Measurements from ENCODE around the gene METTL9. TPM values are rescaled to one million over a fixed set of nuclear protein-coding genes. Genes with fewer than 3 reads are reported as not detected.
"Not testable (repeated sequence)": the region's sequence is repeated elsewhere in the genome, so short reads cannot be mapped to it uniquely, and the experiment has no call there.

METTL9 gene
- total and polyA plus RNA-seq, 4 donors, result 50.0 to 98.2 (median 61.3) TPM

- H3K4me1 ChIP-seq (ENCODE audit: control insufficient read depth in 1 of 2, insufficient read depth in 2 of 2, low read length in 2 of 2), result not testable (repeated sequence)
- intact Hi-C loops (cut with DNase I), result loop anchor here (10.0 kb wide), 2 partner anchors 55 to 65 kb away; no protein-coding TSS in a partner anchor
Observed at GRCh38 chr16:21649826-21650406, 50.5 kb downstream of the METTL9 start.

DNA sequence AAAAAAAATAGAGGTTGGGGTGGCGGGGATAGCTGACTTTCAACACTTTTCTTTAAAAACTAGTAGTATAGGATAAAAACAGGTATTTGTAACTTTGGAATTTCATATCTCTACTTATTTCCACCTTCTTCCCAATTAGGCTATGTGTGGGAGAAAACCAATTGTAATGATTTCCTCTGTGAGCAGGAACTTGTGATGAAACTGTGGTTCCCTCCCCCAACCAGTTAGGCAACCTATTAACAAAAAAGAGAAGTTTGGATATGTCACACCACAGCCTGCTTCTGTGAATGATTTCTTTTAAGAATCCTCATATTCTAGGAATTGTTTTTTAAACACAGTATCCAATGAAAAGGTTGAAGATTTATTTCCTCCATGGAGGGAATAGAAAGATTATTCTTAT lies 51.1 kb downstream of the METTL9 start:
- intact Hi-C loops (cut with DNase I), result loop anchor here in 1 of 2 donors (10.0 kb wide), 1 partner anchor 54 kb away; no protein-coding TSS in a partner anchor
- H3K36me3 ChIP-seq (ENCODE audit: control insufficient read depth in 1 of 2, insufficient read depth in 2 of 2, low read length in 1 of 2), result peaks cover 0 to 2% of the 10 kb centered on the region in 2 donors
- 94 to 100% methylated on average over 1 of the region's 1 CpG for WGBS, 2 donors
- no peak overlapping the region for H3K4me3 ChIP-seq (ENCODE audit: low read length in 2 of 2)
- DNase-seq (no peak), ATAC-seq (ENCODE audit: low FRiP score) (no peak)
- no peak overlapping the region for H3K27ac ChIP-seq (ENCODE audit: low read depth in 1 of 2, low read length in 2 of 2)
- no peaks in the 10 kb centered on the region for H3K4me1 ChIP-seq (ENCODE audit: control insufficient read depth in 1 of 2, insufficient read depth in 2 of 2, low read length in 2 of 2)
- H3K27me3 ChIP-seq (ENCODE audit: control insufficient read depth in 1 of 2, insufficient read depth in 2 of 2, low read length in 1 of 2), result no peaks in the 10 kb centered on the region
- H3K9me3 ChIP-seq (ENCODE audit: control insufficient read depth, low read length), result no peaks in the 10 kb centered on the region

More at GRCh38 chr16:21649826-21650406, 50.5 kb downstream of the METTL9 start:
- not testable (repeated sequence) for H3K27me3 ChIP-seq (ENCODE audit: control insufficient read depth in 1 of 2, insufficient read depth in 2 of 2, low read length in 1 of 2); ATAC-seq (ENCODE audit: low FRiP score); H3K36me3 ChIP-seq (ENCODE audit: control insufficient read depth in 1 of 2, insufficient read depth in 2 of 2, low read length in 1 of 2); H3K4me3 ChIP-seq (ENCODE audit: low read length in 2 of 2); H3K27ac ChIP-seq (ENCODE audit: low read depth in 1 of 2, low read length in 2 of 2); DNase-seq; H3K9me3 ChIP-seq (ENCODE audit: control insufficient read depth, low read length)
- 92 to 94% methylated on average over 12 of the region's 12 CpGs for WGBS, 2 donors

DNA sequence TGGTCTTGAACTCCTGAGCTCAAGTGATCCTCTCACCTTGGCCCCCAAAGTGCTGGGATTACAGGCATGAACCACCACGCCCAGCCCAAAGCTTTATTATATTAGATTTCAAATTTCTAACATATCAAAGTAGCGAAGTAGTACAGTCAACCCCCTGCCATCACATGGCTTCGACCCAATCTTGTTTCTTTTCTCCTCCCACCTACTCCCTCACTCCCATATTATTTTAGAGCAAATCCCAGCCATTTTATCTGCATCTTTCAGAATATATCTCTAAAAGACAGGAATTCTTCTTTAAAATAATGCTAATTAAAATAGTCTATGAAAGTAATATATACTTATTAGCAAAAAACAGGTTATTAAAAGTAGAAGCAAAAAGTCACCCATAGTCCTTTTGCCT lies 52.1 kb downstream of the METTL9 start:
- DNase-seq (no peak), ATAC-seq (ENCODE audit: low FRiP score) (no peak)
- intact Hi-C loops (cut with DNase I), result loop anchor here in 1 of 2 donors (10.0 kb wide), 1 partner anchor 53 kb away; no protein-coding TSS in a partner anchor
- H3K4me3 ChIP-seq (ENCODE audit: low read length in 2 of 2), result no peak overlapping the region
- no peaks in the 10 kb centered on the region for H3K27me3 ChIP-seq (ENCODE audit: control insufficient read depth in 1 of 2, insufficient read depth in 2 of 2, low read length in 1 of 2)
- peaks cover 0 to 2% of the 10 kb centered on the region in 2 donors for H3K36me3 ChIP-seq (ENCODE audit: control insufficient read depth in 1 of 2, insufficient read depth in 2 of 2, low read length in 1 of 2)
- H3K9me3 ChIP-seq (ENCODE audit: control insufficient read depth, low read length), result no peaks in the 10 kb centered on the region
- H3K4me1 ChIP-seq (ENCODE audit: control insufficient read depth in 1 of 2, insufficient read depth in 2 of 2, low read length in 2 of 2), result no peaks in the 10 kb centered on the region
- no peak overlapping the region for H3K27ac ChIP-seq (ENCODE audit: low read depth in 1 of 2, low read length in 2 of 2)
- 84% methylated on average over 3 of the region's 3 CpGs for WGBS, 2 donors

DNA sequence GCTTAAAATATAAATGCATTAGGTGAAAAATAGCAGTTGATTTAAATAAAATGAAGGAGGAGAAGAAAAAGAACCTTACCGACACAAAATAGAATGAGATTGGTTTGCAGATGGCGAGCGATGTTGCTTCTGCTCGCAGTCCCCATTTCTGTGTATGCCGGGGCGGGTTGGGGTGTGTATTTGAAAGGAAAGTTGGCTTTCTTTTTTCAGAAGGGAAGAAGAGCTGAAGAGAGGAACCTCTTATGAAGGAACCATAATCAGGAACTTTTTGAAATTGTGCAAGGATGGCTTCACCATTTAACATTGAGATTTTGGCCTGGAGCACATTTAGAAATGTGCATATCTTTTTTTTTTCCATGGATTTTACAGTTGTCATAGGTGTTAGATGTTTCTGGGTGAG lies 53.1 kb downstream of the METTL9 start, which contains the start of gene IGSF6:
Gene IGSF6 (minus strand): TSS at position 156 of the 400 bp plus-strand sequence. CDS start 10 bp downstream, at position 146.
- Histone ChIP-seq H3K9me3 (ENCODE audit: control insufficient read depth, low read length) (no peaks in the 10 kb centered on the region), H3K4me1 (ENCODE audit: control insufficient read depth in 1 of 2, insufficient read depth in 2 of 2, low read length in 2 of 2) (no peaks in the 10 kb centered on the region), H3K27me3 (ENCODE audit: control insufficient read depth in 1 of 2, insufficient read depth in 2 of 2, low read length in 1 of 2) (no peaks in the 10 kb centered on the region), H3K36me3 (ENCODE audit: control insufficient read depth in 1 of 2, insufficient read depth in 2 of 2, low read length in 1 of 2) (peaks cover 0 to 2% of the 10 kb centered on the region in 2 donors), H3K27ac (ENCODE audit: low read depth in 1 of 2, low read length in 2 of 2) (no peak within 1 kb of the TSS), H3K4me3 (ENCODE audit: low read length in 2 of 2) (no peak within 1 kb of the TSS)
- intact Hi-C loops (cut with DNase I), result loop anchor here in 1 of 2 donors (10.0 kb wide), 1 partner anchor 52 kb away; no protein-coding TSS in a partner anchor
- DNase-seq, result no peak
- ATAC-seq (ENCODE audit: low FRiP score), result no peak
- WGBS, 2 donors, result 91 to 95% methylated on average over 6 of the region's 6 CpGs

DNA sequence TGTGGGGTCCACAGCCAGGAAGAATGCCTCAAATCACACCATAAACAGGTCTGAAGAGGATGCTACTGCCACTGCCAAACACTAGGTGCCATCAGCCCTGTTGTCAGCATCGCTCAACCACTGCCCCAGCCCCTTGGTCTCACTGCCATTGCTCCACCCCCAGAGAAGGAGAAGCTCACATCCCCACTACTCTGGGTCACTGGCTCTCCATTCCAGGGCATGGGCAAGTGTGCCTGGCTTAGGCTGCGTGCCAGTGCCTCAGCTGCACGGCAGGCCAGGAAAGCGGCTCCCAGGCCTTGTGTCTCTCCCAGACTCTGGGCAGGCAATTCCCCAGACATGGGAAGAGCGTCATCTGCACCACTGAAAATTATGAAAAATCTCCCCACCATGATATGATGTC lies 54.2 kb downstream of the METTL9 start:
- H3K4me3 ChIP-seq (ENCODE audit: low read length in 2 of 2), result no peak overlapping the region
- no peak for DNase-seq
- H3K36me3 ChIP-seq (ENCODE audit: control insufficient read depth in 1 of 2, insufficient read depth in 2 of 2, low read length in 1 of 2), result no peaks in the 10 kb centered on the region
- ATAC-seq (ENCODE audit: low FRiP score), result no peak
- WGBS, 2 donors, result 85 to 86% methylated on average over 5 of the region's 5 CpGs
- H3K27ac ChIP-seq (ENCODE audit: low read depth in 1 of 2, low read length in 2 of 2), result no peak overlapping the region
- intact Hi-C loops (cut with DNase I), result loop anchor here in 1 of 2 donors (10.0 kb wide), 1 partner anchor 51 kb away; no protein-coding TSS in a partner anchor
- no peaks in the 10 kb centered on the region for H3K4me1 ChIP-seq (ENCODE audit: control insufficient read depth in 1 of 2, insufficient read depth in 2 of 2, low read length in 2 of 2)
- no peaks in the 10 kb centered on the region for H3K9me3 ChIP-seq (ENCODE audit: control insufficient read depth, low read length)
- H3K27me3 ChIP-seq (ENCODE audit: control insufficient read depth in 1 of 2, insufficient read depth in 2 of 2, low read length in 1 of 2), result no peaks in the 10 kb centered on the region

- no peaks in the 10 kb centered on the region for H3K9me3 ChIP-seq (ENCODE audit: control insufficient read depth, low read length)
- H3K4me1 ChIP-seq (ENCODE audit: control insufficient read depth in 1 of 2, insufficient read depth in 2 of 2, low read length in 2 of 2), result no peaks in the 10 kb centered on the region
- H3K4me3 ChIP-seq (ENCODE audit: low read length in 2 of 2), result no peak overlapping the region
- DNase-seq, result no peak
- WGBS, 2 donors, result 77 to 78% methylated on average over 1 of the region's 1 CpG
- no peaks in the 10 kb centered on the region for H3K27me3 ChIP-seq (ENCODE audit: control insufficient read depth in 1 of 2, insufficient read depth in 2 of 2, low read length in 1 of 2)
- H3K36me3 ChIP-seq (ENCODE audit: control insufficient read depth in 1 of 2, insufficient read depth in 2 of 2, low read length in 1 of 2), result no peaks in the 10 kb centered on the region
- intact Hi-C loops (cut with DNase I), result loop anchor here in 1 of 2 donors (10.0 kb wide), 1 partner anchor 50 kb away; no protein-coding TSS in a partner anchor
- ATAC-seq (ENCODE audit: low FRiP score), result no peak
- no peak overlapping the region for H3K27ac ChIP-seq (ENCODE audit: low read depth in 1 of 2, low read length in 2 of 2)
Observed at GRCh38 chr16:21654466-21654865, 55.1 kb downstream of the METTL9 start.

DNA sequence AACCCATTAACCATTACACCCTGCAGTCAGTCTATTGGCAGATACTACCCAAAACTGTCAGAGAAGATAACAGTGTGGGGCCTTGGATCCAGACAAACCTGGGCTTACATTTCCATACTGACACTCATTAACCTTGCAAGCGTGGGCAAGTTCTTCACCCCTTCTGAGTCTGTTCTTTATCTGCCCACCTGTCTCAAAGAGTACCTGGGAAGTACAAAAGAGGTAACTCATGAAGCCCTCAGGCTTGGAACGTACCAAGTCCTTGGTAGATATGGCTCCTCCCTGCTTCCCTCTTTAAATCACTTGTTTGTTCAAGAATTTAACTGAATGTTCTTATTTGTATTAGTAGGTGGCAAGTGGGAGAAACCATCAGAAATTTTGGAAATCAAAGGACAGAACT lies 55.5 kb downstream of the METTL9 start:
- intact Hi-C loops (cut with DNase I), result loop anchor here (5.0 to 10.0 kb wide), 2 partner anchors 50 to 52 kb away; no protein-coding TSS in a partner anchor
- Histone ChIP-seq H3K27ac (ENCODE audit: low read depth in 1 of 2, low read length in 2 of 2) (no peak overlapping the region), H3K4me1 (ENCODE audit: control insufficient read depth in 1 of 2, insufficient read depth in 2 of 2, low read length in 2 of 2) (no peaks in the 10 kb centered on the region), H3K9me3 (ENCODE audit: control insufficient read depth, low read length) (no peaks in the 10 kb centered on the region), H3K4me3 (ENCODE audit: low read length in 2 of 2) (no peak overlapping the region), H3K27me3 (ENCODE audit: control insufficient read depth in 1 of 2, insufficient read depth in 2 of 2, low read length in 1 of 2) (no peaks in the 10 kb centered on the region), H3K36me3 (ENCODE audit: control insufficient read depth in 1 of 2, insufficient read depth in 2 of 2, low read length in 1 of 2) (no peaks in the 10 kb centered on the region)
- 62 to 74% methylated on average over 2 of the region's 2 CpGs for WGBS, 2 donors
- no peak for DNase-seq
- no peak for ATAC-seq (ENCODE audit: low FRiP score)

GRCh38 chr16:21656795-21657768 lies 57.7 kb downstream of the METTL9 start:
- 4 to 7% methylated on average over 4 of the region's 4 CpGs for WGBS, 2 donors
- no peaks in the 10 kb centered on the region for H3K27me3 ChIP-seq (ENCODE audit: control insufficient read depth in 1 of 2, insufficient read depth in 2 of 2, low read length in 1 of 2)
- H3K4me1 ChIP-seq (ENCODE audit: control insufficient read depth in 1 of 2, insufficient read depth in 2 of 2, low read length in 2 of 2), result no peaks in the 10 kb centered on the region
- H3K36me3 ChIP-seq (ENCODE audit: control insufficient read depth in 1 of 2, insufficient read depth in 2 of 2, low read length in 1 of 2), result no peaks in the 10 kb centered on the region
- intact Hi-C loops (cut with DNase I), result loop anchor here (5.0 to 10.0 kb wide), 2 partner anchors 48 to 50 kb away; no protein-coding TSS in a partner anchor
- H3K9me3 ChIP-seq (ENCODE audit: control insufficient read depth, low read length), result no peaks in the 10 kb centered on the region
- no peak for DNase-seq
- no peak for ATAC-seq (ENCODE audit: low FRiP score)
- H3K27ac ChIP-seq (ENCODE audit: low read depth in 1 of 2, low read length in 2 of 2), result no peak overlapping the region
- H3K4me3 ChIP-seq (ENCODE audit: low read length in 2 of 2), result no peak overlapping the region
